Activated CD4-positive, alpha-beta T cell treated with anti-CD3 and anti-CD28 coated beads, Interleukin-2, Interleukin-4, amounts not matched to agents 100 ng/mL and 50 ng/mL, durations not matched to agents 16 hours and 8 hours (primary cell): Measurements from ENCODE around the gene RAB44.

ENCODE experiments used
- DNase-seq: peaks from one replicate; pipeline ENCODE4 v3.0.0-alpha.2; 2020; ENCODE audit warnings: low spot score

The RAB44 gene

DNA sequence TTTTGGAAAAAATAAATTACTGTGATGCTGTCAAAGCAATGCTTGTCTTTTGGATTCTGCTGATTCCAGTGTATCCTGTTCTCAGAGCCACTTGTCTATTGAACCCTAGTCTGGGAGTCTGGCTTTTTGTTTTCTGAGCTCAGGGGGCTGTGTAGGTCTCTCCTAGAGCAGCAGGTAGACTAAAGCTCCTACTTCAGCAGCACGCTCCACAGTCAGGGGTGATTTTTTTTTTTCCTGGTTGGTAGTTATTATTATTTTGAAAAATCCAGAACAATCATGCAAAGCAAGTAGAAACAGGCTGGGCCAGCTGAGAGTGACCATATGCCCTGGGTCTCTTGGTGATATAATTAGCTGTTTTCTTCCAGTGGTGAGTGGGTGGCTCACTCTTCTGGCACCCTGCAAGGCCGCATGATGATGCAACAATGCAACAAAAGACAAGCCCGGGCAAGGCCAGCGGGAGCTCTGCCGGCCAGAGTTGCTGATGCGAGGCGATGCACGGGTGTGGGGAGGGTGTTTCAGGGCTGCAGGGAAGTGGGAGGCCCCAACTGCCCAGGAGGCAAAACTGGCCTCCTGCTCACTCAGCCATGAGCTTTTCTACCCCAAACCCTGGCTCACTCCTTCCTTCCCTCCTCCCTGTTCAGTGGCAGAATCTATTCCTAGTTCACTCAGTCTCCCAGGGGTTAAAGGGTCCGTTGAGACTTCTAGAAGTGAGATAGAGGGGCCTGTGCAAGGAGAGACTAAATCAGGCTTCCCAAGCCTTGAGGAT lies 30.6 kb upstream of the RAB44 start:
- DNase-seq: no peak

DNA sequence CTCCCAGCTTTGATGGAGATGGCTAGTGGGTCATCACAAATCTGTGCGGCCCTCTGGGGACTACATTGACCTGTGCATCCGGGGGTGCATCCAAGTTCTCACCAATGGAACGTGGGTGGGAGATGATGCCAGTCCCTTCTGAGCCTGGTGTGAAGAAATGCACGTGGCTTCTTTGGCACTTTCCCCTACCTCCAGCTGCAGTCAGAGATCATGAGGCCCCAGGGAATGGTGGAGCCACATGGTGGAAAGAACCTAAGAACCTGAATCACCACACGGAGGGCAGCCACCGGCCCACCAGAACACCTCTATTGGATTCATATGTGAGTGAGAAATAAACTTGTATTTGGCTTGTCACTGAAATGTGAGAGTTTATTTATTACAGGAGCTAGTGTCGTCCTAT lies 29.0 kb upstream of the RAB44 start:
- DNase-seq: no peak

DNA sequence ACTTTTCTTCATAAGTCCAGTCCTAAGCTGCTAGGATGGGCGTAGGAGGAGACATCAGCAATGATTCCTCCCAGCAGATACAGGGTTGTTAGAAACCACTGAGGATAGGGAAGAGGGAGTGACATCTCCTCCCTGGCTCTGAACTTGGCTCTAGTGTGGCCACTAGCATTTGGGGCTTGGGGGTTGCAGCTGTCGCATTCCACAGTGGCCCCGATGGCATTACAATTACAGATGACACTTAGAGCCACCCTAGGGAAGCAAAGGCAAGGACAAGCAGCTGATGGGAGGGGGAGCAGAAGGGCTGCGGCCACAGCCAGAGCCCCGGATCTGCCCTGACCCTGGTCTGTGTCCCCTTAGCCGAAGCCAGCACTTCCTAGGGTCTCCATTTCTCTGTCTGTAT lies 28.6 kb upstream of the RAB44 start:
- no peak for DNase-seq

DNA sequence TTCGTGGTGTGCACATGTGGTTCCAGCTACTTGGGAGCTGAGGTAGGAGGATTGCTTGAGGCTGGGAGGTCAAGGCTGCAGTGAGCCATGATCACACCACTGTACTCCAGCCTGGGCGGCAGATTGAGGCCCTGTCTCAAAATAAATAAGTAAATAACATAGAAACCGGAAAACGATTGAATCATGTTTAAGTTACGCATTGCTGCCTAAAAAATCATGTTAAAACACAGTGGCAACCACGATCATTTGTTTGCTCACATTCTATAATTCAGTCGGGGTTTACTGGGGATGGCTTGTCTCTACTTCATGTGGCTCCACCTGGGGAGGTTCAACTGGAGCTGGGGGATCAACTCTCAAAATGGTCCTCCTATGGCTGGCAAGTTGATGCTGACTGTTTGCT lies 27.4 kb upstream of the RAB44 start:
- no peak for DNase-seq

DNA sequence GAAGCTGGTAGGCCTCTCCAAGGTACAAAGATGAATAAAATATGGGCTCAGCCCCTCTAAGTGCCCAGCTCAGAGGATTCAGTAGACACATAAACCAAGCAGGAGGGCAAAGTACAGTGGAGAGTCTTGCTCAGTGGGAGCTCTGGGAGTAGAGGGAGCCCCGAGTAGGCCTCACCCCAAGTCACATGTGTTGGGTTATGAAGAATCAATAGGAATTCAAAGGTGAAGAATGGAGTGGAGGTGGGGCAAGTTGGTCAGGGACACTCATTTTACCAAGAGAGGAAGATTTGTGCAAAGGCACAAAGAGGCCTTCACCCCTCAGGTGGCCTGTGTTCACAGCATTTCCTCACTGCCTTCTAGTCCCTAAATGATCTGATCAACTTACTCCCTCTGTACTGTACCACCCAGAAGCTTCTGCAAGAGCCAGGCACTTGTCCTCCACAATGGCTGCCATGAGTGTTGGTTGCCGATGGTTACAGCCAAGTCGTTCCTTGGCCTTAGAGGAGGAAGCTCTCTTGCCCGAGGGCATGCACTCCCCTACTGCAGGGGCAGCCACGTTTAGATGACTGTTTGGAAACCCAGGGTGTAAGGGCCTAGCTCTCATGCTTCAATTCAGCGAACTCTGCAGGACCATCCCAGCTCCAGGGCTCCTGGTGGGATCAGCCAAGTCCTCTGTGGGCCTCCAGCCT lies 25.8 kb upstream of the RAB44 start:
- no peak for DNase-seq

DNA sequence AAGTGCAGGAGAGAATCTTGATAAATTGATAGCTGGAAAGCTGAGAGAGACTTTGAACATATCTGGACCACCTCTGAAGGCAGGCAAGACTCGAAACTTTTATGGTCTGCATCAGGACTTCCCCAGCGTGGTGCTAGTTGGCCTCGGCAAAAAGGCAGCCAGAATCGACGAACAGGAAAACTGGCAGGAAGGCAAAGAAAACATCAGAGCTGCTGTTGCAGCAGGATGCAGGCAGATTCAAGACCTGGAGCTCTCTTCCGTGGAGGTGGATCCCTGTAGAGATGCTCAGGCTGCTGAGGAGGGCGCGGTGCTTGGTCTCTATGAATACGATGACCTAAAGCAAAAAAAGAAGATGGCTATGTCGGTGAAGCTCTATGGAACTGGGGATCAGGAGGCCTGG lies 23.7 kb upstream of the RAB44 start:
- DNase-seq: no peak

DNA sequence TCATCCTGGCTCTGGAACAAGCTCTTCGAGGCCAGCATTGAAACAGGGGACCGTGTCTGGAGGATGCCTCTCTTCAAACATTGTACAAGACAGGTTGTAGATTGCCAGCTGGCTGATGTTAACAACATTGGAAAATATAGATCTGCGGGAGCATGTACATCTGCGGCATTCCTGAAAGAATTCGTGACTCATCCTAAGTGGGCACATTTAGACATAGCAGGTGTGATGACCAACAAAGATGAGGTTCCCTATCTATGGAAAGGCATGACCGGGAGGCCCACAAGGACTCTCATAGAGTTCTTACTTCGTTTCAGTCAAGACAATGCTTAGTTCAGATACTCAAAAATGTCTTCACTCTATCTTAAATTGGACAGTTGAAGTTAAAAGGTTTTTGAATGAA lies 22.7 kb upstream of the RAB44 start:
- no peak for DNase-seq

DNA sequence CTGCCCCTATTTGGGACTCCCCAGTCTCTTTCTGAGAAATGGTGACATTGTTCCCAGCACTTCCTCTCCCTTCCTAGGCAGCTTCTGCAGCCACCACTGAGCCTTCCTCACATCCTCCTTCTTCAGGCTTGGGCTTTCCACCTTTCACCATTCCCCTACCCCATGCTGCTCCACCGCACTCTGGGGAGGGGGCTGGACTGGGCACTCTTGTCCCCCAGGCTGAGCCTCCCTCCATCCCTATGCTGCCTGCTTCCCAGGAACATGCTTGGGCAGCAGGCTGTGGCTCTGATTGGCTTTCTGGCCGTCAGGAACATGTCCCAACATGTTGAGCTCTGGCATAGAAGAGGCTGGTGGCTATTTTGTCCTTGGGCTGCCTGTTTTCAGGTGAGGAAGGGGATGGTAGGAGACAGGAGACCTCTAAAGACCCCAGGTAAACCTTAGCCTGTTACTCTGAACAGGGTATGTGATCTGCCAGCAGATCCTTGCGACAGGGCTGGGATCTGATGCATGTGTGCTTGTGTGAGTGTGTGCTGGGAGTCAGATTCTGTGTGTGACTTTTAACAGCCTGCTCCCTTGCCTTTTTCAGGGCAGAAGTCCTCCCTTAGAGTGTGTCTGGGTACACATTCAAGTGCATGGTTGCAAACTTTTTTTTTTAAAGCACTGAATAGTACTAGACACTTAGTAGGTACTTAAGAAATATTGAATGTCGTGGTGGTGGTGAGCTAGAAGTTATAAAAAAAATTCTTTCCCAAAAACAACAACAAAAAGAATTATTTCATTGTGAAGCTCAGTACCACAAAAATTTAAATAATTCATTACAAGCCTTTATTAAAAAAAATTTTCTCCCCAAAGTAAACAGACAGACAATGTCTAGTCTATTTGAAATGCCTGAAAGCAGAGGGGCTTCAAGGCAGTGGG lies 21.2 kb upstream of the RAB44 start:
- DNase-seq: no peak

DNA sequence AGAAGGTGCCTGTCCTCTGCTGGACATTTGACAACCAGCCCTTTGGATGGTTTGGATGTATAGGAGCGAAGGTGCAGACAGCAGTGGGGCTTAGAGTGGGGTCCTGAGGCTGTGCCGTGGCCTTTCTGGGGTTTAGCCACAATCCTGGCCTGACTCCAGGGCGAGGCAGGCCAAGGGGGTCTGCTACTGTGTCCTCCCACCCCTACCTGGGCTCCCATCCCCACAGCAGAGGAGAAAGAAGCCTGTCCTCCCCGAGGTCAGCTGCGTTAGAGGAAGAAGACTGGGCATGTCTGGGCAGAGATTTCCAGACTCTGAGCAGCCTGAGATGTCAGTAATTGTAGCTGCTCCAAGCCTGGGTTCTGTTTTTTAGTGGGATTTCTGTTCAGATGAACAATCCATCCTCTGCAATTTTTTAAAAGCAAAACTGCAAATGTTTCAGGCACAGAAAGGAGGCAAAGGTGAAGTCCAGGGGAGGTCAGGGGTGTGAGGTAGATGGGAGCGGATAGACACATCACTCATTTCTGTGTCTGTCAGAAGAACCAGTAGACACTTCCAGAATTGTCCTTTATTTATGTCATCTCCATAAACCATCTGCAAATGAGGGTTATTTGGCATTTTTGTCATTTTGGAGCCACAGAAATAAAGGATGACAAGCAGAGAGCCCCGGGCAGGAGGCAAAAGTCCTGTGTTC lies 20.4 kb upstream of the RAB44 start:
- DNase-seq: no peak

DNA sequence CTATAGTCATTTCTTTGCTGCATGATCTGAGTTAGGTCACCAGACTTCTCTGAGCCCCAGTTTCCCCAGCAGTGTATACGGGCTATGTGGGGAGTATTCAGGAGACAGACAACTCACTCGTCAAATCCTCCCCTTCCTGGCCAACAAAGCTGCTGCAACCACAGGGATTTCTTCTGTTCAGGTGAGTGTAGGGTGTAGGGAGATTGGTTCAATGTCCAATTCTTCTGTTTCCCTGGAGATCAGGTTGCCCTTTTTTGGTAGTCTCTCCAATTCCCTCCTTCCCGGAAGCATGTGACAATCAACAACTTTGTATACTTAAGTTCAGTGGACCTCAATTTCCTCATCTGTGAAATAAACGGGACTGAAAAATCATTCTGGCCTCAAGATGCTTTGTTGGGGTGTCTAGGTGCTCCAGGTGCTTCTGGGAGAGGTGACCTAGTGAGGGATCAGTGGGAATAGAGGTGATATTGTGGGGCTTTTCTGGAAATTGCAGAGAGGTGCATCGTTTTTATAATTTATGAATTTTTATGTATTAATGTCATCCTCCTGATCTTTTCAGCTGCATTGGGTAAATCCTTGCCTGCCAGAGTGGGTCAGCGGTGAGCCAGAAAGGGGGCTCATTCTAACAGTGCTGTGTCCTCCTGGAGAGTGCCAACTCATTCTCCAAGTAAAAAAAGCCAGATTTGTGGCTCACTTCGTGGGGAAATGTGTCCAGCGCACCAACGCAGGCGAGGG lies 19.7 kb upstream of the RAB44 start:
- no peak for DNase-seq

DNA sequence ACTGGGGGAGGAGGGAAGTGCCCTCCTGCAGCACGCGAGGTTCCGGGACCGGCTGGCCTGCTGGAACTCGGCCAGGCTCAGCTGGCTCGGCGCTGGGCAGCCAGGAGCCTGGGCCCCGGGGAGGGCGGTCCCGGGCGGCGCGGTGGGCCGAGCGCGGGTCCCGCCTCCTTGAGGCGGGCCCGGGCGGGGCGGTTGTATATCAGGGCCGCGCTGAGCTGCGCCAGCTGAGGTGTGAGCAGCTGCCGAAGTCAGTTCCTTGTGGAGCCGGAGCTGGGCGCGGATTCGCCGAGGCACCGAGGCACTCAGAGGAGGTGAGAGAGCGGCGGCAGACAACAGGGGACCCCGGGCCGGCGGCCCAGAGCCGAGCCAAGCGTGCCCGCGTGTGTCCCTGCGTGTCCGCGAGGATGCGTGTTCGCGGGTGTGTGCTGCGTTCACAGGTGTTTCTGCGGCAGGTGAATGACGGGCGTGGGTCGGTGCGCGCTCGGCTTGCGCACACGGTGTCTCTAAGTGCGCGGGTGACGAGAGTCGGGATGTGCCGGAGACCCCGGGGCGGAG lies 19.1 kb upstream of the RAB44 start, which contains the start of gene CDKN1A:
Gene CDKN1A (plus strand): TSS at position 227 of the 555 bp plus-strand sequence. CDS start 5,388 bp downstream, outside the sequence.
- peak; percentile 86 for DNase-seq

DNA sequence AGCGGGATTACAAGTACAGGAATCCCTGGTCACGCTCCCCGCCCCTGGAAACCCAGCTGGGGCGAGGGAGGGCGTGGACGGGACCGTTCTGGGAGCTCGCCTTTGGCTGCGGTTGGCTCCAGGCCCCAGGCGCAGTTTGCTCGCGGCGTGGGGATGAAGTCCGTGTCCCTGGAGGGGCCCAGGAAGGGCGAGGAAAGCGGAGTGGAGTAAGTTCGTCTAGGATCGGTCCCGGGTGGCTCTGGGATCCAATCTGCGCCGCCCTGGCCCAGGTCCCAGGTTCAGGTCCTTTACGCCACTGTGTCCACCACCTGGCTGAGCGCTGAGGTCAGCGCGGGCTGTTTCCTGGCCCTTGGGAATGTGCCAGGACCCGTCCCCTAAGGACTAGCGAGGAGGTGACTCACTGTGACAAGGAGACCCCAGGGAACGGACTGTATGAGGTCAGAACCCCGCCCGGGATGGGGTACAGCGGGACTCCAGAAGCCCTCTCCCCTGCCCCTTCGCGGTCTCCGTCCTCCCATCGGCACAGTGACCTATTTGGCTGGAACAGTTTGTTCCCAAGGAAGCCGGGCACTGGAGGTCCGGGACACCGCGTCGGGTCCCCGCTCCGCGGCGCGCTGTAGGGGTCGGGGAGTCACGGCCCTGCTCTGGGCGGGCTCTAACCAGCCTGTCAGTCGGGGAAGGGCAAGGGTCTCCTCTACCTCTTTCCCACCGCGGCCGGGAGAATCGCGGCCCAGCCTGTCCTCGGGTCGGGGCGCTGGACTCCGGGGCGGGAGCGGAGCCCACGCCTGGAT lies 18.4 kb upstream of the RAB44 start:
- DNase-seq: no peak

DNA sequence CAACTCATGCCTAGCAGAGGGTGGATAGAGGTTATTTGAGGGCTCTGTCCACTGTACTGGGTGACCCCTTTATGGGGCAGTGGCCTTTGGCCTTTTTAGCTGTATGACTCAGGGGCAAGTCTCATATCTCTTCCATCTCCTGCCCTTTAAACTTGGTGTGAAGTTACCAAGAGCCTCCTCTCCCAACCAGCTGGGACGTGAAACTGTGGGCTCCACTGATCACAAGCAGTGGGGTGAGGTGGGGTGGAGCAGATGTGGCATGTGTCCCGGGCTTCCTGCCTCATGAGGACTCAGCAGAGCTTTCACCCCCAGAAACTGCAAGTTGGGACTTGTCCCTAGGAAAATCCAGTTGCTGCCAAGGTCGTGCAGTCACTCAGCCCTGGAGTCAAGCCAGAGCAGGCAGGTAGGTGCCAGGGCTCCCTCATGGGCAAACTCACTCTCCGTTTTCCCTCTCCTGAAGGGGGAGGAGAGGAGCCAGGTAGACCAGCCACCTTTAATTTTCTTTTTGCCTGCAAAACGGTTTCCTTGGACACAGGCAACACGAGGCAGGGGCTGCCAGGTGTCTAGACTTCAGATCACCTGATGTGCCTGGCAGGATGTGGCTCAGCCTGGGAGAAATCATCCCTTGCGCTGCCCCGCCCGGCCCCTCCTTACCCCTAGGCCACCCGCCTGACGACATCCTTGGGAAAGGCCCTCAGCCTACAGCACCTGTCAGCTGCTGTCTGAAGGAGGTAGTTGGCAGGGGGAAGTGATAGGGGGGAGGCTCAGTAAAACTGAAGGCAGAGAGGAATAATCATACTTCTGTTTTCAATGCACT lies 15.1 kb upstream of the RAB44 start:
- peak; percentile 63 for DNase-seq

DNA sequence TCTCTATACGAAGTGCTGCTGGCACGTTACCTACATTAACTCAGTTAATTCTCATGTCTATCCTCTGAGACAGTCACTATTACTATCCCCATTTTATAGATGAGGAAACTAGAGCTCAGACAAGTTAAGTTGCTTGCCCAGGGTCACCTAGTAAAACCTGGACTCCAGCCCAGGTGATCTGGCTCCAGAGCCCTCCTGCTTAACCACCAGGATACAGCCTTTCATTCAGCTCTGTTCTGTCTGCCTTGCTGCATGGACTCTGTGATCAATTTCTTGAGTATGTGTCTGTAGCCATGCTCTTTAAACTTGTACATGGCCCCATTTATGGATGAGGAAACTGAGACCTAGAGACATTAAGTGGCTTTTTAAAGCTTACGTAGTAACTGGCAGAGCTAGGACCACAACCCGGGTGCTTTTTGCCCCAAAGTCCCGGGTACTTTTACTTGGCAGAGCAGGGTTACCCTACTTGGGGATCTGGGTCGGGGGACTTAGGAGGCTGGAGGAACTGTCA lies 14.4 kb upstream of the RAB44 start:
- DNase-seq: no peak

DNA sequence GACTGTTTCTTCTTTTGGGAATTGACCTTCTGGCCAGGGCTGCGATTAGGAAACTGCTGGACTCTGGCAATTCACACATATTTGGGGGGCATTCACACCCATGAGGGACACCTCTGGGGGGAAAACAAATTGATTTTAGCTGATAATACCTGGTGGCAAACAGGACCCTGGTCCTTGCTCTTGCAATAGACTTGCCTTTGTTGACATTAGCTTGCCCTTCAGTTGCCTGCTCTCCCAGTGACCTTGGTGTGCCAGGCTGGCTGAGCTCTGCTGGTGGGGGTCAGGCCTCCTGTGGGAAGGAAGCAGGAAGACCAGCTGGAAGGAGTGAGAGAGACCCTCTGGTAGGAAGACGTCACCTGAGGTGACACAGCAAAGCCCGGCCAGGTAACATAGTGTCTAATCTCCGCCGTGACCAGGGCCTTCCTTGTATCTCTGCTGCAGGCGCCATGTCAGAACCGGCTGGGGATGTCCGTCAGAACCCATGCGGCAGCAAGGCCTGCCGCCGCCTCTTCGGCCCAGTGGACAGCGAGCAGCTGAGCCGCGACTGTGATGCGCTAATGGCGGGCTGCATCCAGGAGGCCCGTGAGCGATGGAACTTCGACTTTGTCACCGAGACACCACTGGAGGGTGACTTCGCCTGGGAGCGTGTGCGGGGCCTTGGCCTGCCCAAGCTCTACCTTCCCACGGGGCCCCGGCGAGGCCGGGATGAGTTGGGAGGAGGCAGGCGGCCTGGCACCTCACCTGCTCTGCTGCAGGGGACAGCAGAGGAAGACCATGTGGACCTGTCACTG lies 13.8 kb upstream of the RAB44 start:
- DNase-seq: no peak

DNA sequence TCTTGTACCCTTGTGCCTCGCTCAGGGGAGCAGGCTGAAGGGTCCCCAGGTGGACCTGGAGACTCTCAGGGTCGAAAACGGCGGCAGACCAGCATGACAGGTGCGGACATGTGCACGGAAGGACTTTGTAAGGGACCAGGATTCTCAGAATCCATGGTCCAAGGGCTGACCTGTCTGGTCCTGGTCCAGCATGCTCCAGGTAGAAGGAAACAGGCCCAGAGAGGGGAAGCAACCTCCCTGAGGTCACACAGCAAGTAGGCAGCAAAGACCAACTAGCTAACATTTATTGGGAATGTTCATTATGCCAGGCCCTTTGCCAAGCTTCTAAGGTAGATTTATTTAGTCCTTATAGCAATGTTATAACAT lies 13.2 kb upstream of the RAB44 start:
- no peak for DNase-seq

DNA sequence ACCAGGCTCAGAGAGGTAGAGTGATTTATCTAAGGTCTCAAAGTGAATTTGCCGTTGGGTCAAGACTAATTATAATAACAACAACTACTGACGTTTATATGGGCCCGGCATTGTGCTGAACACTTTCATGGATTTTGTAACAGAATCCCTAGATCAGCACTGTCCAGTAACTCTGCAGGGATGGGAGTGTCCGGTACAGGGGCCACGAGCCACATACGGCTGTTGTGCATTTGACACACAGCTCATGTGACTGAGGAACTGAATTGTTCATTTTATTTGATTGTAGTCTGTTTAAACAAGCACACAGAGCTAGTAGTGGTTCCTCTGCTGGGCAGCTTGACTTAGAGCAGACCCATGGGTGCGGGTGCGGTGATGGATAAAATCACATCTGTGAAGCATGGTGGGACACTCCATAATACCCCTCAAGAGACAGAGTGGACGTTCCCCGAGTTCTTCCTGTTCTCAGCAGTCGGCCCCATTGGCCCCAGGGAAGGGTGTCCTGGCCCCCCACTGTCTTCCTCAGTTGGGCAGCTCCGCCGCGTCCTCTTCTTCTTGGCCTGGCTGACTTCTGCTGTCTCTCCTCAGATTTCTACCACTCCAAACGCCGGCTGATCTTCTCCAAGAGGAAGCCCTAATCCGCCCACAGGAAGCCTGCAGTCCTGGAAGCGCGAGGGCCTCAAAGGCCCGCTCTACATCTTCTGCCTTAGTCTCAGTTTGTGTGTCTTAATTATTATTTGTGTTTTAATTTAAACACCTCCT lies 12.3 kb upstream of the RAB44 start:
- DNase-seq: no peak
